ENCODE data around the gene C3orf38. TPM values are rescaled to one million over a fixed set of nuclear protein-coding genes. Genes with fewer than 3 reads are reported as not detected.

Gene C3orf38
- polyA plus RNA-seq, 2 of the 4 experiments (the other 2 are of a cell fraction), result 18.5 to 25.0 TPM

DNA sequence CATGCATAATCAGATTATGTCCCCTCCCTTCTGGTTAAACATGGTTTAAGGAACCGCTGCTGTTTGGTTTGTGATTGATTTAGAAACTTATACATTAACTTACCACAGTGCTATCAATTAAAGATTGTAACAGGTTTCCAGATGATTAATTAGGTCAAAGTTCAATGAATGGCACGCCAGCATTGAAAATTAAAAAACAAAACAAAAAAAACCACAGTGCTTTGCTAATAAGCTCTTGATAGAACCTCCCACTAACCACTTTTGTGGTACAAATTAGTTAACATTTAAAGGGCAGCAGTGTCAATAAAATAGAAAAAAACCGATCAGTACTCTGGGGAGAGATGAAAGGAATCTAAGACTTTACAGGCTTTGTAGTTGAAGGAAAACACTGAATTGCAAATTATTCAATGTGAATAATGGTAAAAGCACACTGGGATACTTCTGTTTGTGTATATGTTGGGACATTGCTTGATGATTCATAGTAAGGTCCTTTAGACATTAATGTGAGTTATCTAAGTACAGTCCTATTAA, 7.6 kb upstream of the C3orf38 start:
- Histone ChIP-seq H3K4me1 (peaks cover 6% of the 10 kb centered on the region; the same call in 1 of the 3 replicates), H3K9me3 (no peaks in the 10 kb centered on the region), H3K27ac (no peak overlapping the region), H3K4me2 (no peak overlapping the region), H3K4me3 (no peak overlapping the region)
- DNase-seq (ENCODE audit: low read depth in 1 of 2, low spot score in 1 of 2) (no peak), FAIRE-seq (no peak), ATAC-seq (no peak)
- 85% methylated on average over 3 of the region's 3 CpGs for WGBS (ENCODE audit: missing lambda C conversion rate)
- TF ChIP-seq TFCP2L1 (CRISPR knock-in tag; IDR thresholded peaks at IDR 0.05), result no peak
- TF ChIP-seq, protein P1, sequence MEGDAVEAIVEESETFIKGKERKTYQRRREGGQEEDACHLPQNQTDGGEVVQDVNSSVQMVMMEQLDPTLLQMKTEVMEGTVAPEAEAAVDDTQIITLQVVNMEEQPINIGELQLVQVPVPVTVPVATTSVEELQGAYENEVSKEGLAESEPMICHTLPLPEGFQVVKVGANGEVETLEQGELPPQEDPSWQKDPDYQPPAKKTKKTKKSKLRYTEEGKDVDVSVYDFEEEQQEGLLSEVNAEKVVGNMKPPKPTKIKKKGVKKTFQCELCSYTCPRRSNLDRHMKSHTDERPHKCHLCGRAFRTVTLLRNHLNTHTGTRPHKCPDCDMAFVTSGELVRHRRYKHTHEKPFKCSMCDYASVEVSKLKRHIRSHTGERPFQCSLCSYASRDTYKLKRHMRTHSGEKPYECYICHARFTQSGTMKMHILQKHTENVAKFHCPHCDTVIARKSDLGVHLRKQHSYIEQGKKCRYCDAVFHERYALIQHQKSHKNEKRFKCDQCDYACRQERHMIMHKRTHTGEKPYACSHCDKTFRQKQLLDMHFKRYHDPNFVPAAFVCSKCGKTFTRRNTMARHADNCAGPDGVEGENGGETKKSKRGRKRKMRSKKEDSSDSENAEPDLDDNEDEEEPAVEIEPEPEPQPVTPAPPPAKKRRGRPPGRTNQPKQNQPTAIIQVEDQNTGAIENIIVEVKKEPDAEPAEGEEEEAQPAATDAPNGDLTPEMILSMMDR (IDR thresholded peaks at IDR 0.05), result no peak
- no peak for TF ChIP-seq HOXB13 (CRISPR knock-in tag; IDR thresholded peaks at IDR 0.05; ENCODE audit: low read depth)
- TF ChIP-seq CBX2 (IDR thresholded peaks at IDR 0.05; ENCODE audit: borderline replicate concordance, low read depth), result no peak
- TF ChIP-seq, protein P2, sequence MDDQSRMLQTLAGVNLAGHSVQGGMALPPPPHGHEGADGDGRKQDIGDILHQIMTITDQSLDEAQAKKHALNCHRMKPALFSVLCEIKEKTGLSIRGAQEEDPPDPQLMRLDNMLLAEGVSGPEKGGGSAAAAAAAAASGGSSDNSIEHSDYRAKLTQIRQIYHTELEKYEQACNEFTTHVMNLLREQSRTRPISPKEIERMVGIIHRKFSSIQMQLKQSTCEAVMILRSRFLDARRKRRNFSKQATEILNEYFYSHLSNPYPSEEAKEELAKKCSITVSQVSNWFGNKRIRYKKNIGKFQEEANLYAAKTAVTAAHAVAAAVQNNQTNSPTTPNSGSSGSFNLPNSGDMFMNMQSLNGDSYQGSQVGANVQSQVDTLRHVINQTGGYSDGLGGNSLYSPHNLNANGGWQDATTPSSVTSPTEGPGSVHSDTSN (IDR thresholded peaks at IDR 0.05), result no peak
- no peak for TF ChIP-seq FOSL2 (IDR thresholded peaks at IDR 0.05)
- TF ChIP-seq FOSL2 (CRISPR knock-in tag; IDR thresholded peaks at IDR 0.05), result no peak
- TF ChIP-seq ZNF302 (CRISPR knock-in tag; IDR thresholded peaks at IDR 0.05), result no peak
- no peak for TF ChIP-seq NPAS2 (CRISPR knock-in tag; IDR thresholded peaks at IDR 0.05; ENCODE audit: borderline replicate concordance)
- TF ChIP-seq SMC3 (IDR thresholded peaks at IDR 0.05), result no peak
- TF ChIP-seq FOSB (CRISPR knock-in tag; IDR thresholded peaks at IDR 0.05), result no peak
- TF ChIP-seq NFE2L2 (conservative IDR thresholded peaks at IDR 0.05; ENCODE audit: low read length), result no peak
- TF ChIP-seq HOXA7 (CRISPR knock-in tag; IDR thresholded peaks at IDR 0.05), result no peak
- TF ChIP-seq JUNB (IDR thresholded peaks at IDR 0.05), result no peak
- no peak for TF ChIP-seq RARB (CRISPR knock-in tag; IDR thresholded peaks at IDR 0.05)
- TF ChIP-seq ZSCAN20 (CRISPR knock-in tag; IDR thresholded peaks at IDR 0.05), result no peak
- TF ChIP-seq SREBF2 (IDR thresholded peaks at IDR 0.05), result no peak
- TF ChIP-seq POLR2A (IDR thresholded peaks at IDR 0.05; ENCODE audit: low read length), result no peak
- ChIA-PET POLR2A (no interaction called here), CTCF (no interaction called here)

DNA sequence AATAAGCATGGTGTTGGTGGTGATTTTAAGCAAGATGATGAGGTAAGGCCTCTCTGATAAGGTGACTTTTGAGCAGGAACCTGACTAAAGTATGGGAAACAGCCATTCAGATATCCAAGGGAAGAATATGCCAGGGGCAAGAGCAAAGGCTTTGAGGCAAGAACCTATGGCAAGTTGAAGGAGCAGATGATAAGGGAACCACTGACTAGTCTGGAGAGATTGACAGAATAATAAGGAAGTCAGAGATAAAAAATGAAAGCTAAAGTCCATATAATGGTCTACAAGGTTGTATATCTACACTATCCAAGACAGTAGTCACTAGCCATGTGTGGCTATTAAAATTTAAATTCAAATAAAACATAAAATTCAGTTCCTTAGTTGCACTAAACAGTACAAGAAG, 2.5 kb upstream of the C3orf38 start:
- Histone ChIP-seq H3K4me3 (no peak overlapping the region), H3K4me2 (no peak overlapping the region), H3K4me1 (peaks cover 19% of the 10 kb centered on the region; the same call in 2 of the 3 replicates), H3K9me3 (no peaks in the 10 kb centered on the region), H3K27ac (no peak overlapping the region)
- FAIRE-seq (no peak), DNase-seq (ENCODE audit: low read depth in 1 of 2, low spot score in 1 of 2) (no peak), ATAC-seq (no peak)
- CTCF ChIA-PET, result no interaction called here
- POLR2A ChIA-PET, result no interaction called here
- TF ChIP-seq TFCP2L1 (CRISPR knock-in tag; IDR thresholded peaks at IDR 0.05) (no peak), RNF2 (IDR thresholded peaks at IDR 0.05; ENCODE audit: borderline replicate concordance, low read depth) (no peak), POLR2AphosphoS2 (conservative IDR thresholded peaks at IDR 0.05; ENCODE audit: low read length) (no peak), PHF8 (IDR thresholded peaks at IDR 0.05; ENCODE audit: borderline replicate concordance, low read depth) (no peak), ZNF302 (CRISPR knock-in tag; IDR thresholded peaks at IDR 0.05) (no peak), HOXB5 (CRISPR knock-in tag; IDR thresholded peaks at IDR 0.05) (no peak), RARB (CRISPR knock-in tag; IDR thresholded peaks at IDR 0.05) (no peak), ZSCAN20 (CRISPR knock-in tag; IDR thresholded peaks at IDR 0.05) (no peak), HDAC2 (IDR thresholded peaks at IDR 0.05) (no peak), FOSB (CRISPR knock-in tag; IDR thresholded peaks at IDR 0.05) (no peak), CEBPB (IDR thresholded peaks at IDR 0.05) (no peak)
- TF ChIP-seq, protein P3, sequence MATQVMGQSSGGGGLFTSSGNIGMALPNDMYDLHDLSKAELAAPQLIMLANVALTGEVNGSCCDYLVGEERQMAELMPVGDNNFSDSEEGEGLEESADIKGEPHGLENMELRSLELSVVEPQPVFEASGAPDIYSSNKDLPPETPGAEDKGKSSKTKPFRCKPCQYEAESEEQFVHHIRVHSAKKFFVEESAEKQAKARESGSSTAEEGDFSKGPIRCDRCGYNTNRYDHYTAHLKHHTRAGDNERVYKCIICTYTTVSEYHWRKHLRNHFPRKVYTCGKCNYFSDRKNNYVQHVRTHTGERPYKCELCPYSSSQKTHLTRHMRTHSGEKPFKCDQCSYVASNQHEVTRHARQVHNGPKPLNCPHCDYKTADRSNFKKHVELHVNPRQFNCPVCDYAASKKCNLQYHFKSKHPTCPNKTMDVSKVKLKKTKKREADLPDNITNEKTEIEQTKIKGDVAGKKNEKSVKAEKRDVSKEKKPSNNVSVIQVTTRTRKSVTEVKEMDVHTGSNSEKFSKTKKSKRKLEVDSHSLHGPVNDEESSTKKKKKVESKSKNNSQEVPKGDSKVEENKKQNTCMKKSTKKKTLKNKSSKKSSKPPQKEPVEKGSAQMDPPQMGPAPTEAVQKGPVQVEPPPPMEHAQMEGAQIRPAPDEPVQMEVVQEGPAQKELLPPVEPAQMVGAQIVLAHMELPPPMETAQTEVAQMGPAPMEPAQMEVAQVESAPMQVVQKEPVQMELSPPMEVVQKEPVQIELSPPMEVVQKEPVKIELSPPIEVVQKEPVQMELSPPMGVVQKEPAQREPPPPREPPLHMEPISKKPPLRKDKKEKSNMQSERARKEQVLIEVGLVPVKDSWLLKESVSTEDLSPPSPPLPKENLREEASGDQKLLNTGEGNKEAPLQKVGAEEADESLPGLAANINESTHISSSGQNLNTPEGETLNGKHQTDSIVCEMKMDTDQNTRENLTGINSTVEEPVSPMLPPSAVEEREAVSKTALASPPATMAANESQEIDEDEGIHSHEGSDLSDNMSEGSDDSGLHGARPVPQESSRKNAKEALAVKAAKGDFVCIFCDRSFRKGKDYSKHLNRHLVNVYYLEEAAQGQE (IDR thresholded peaks at IDR 0.05), result no peak
- TF ChIP-seq, protein P4, sequence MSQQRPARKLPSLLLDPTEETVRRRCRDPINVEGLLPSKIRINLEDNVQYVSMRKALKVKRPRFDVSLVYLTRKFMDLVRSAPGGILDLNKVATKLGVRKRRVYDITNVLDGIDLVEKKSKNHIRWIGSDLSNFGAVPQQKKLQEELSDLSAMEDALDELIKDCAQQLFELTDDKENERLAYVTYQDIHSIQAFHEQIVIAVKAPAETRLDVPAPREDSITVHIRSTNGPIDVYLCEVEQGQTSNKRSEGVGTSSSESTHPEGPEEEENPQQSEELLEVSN (IDR thresholded peaks at IDR 0.05; ENCODE audit: borderline replicate concordance, low read depth), result no peak
- TF ChIP-seq, protein P2 (IDR thresholded peaks at IDR 0.05), result no peak

All from A549 (cell line).